ENCODE measurements around the gene MKNK1.

Gene MKNK1

DNA sequence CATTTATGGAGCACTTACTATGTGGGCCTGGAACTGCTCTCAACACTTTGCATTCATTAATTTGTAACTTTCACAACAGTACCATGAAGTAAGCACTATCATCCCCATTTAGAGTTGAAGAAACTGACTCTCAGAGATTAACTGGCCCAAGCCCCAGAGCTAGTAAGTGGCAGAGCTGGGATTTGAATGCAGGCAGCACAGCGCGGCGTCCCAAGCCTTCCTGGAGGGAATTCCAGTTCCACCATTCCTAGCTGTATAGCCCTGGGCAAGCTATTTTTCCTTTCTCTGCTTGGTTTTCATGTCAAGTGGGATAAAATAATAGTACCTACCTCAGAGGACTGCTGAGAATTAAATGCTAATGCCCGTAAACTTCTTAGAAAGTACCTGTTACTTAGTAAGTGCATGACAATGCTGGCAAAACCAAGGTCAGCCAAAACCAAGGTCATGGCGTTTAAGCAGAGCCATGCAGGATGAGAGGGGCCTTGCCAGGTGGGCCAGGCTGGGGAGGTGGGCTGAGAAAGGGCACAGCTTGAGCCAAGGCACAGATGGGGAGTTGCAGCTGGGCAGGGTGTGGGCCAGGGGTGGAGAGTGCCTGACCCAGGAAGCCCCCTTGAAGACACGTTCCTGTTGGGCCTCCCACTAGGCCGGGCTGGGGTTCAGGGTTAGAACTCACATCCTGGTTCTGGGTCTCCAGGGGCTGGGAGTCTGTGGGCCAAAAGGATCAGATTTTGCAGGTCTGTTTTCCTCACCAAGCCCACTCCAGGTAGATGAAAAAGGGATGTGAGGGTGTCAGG is 48.0 kb downstream of the MKNK1 start:
- no peak overlapping the region for H3K4me3 ChIP-seq (ENCODE audit: low read length)
- DNase-seq (ENCODE audit: low read depth) = no peak
- no peak for TF ChIP-seq CTCF (IDR thresholded peaks at IDR 0.05; ENCODE audit: insufficient read depth, low read depth, low read length, missing control alignments)

GRCh38 chr1:46554597-46555381 is 49.3 kb downstream of the MKNK1 start:
- H3K4me3 ChIP-seq (ENCODE audit: low read length) = no peak overlapping the region
- no peak for DNase-seq (ENCODE audit: low read depth)
- no peak for TF ChIP-seq CTCF (IDR thresholded peaks at IDR 0.05; ENCODE audit: insufficient read depth, low read depth, low read length, missing control alignments)

GRCh38 chr1:46554236-46554596 is 49.9 kb downstream of the MKNK1 start:
- H3K4me3 ChIP-seq (ENCODE audit: low read length) = no peak overlapping the region
- no peak for TF ChIP-seq CTCF (IDR thresholded peaks at IDR 0.05; ENCODE audit: insufficient read depth, low read depth, low read length, missing control alignments)
- DNase-seq (ENCODE audit: low read depth) = no peak

DNA sequence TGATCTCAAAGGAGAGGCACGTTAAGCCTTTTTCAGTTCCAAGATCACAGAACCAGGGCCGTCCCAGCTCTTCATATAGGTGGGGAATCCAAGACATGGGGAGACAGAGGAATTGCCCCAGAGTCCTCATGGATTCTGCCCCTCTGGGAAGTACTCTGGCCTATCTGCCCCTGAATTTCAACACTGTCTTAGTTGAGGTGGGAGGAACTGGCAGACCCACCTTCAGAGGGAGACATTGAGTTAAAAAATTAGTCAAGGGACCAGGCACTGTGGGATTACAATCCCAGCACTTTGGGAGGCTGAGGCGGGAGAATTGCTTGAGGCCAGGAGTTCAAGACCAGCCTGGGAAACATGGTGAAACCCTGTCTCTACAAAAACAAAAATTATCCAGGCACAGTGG is 50.6 kb downstream of the MKNK1 start:
- TF ChIP-seq CTCF (IDR thresholded peaks at IDR 0.05; ENCODE audit: insufficient read depth, low read depth, low read length, missing control alignments) = no peak
- H3K4me3 ChIP-seq (ENCODE audit: low read length) = no peak overlapping the region
- DNase-seq (ENCODE audit: low read depth) = no peak

GRCh38 chr1:46552357-46553237 is 51.5 kb downstream of the MKNK1 start:
- no peak for DNase-seq (ENCODE audit: low read depth)
- TF ChIP-seq CTCF (IDR thresholded peaks at IDR 0.05; ENCODE audit: insufficient read depth, low read depth, low read length, missing control alignments) = no peak
- no peak overlapping the region for H3K4me3 ChIP-seq (ENCODE audit: low read length)

- H3K4me3 ChIP-seq (ENCODE audit: low read length) = no peak within 1 kb of the TSS
- no peak for TF ChIP-seq CTCF (IDR thresholded peaks at IDR 0.05; ENCODE audit: insufficient read depth, low read depth, low read length, missing control alignments)
- no peak for DNase-seq (ENCODE audit: low read depth)
Observed at GRCh38 chr1:46551597-46552095, 52.4 kb downstream of the MKNK1 start, which contains the start of gene KNCN. Gene KNCN (minus strand): TSS chr1:46551647. CDS start chr1:46551215, 432 bp downstream.

Data from epithelial cell of esophagus (primary cell).